ENCODE measurements around the gene SERPINB10.
"Not testable (repeated sequence)": the region's sequence is repeated elsewhere in the genome, so short reads cannot be mapped to it uniquely, and the experiment has no call there.

Gene SERPINB10

DNA sequence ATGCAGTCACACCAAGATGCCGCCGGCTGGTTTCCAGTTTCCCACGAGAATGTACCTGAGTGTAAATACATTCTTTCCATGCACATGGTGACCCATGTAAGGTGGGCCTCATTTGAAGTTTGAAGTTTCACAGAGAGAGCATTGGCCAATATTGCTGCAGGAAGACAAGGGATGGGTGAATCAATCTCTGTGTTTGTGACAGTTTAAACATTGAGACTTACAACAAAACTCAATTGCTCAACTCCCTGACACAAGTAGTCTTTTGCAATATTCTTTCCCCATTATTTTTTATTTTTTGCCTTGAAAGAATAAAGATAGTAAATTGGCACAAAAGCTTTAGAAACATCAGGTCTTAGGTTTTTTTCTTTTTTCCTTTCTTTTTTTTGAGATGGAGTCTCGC is 15.2 kb upstream of the SERPINB10 start:
- DNase-seq = no peak

DNA sequence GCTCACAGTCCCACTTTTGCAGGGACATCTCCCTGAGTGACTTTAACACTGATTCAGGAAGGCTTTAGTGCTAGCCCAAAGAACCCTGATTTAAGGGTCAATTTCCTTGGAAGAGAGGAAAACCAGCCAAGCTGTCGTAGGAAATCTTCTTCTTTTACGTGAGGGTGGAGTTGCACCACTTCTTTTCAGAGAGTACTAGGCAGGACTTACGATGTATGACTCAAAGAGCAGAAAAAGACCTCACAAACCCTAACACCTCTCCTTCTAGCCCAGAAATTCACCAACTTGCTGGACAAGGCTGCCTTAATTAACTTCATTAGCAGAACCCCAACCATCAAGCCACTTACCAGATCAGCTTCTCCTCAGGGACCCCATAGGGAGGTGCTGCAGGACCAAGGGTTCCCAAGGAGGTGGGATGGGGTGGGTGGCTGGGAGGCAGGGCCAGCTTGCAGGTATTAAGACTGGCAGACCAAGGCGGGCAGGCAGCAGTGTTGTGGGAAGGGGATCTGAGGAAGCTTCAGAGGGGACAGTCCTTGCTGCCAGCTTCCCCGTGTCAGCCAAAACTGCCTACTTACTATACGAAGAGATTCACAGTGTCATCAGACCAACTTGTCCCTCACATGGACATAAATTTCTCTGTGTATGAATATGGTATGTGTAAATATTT is 13.5 kb upstream of the SERPINB10 start:
- no peak for DNase-seq

DNA sequence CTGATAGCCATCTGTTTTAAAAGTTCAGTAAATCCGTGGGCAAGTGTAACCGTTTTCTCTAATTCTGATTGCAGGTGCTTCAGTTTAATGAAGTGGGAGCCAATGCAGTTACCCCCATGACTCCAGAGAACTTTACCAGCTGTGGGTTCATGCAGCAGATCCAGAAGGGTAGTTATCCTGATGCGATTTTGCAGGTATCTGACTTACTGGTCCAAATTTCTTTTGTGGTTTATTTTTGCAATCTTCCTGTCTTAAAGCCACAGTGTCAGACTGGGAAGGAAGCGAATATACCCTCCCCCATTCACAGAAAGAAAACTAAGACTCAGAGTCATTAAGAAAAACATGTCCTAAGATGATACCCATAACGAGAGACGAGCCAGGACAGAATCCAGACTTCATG is 12.6 kb upstream of the SERPINB10 start:
- DNase-seq = no peak

DNA sequence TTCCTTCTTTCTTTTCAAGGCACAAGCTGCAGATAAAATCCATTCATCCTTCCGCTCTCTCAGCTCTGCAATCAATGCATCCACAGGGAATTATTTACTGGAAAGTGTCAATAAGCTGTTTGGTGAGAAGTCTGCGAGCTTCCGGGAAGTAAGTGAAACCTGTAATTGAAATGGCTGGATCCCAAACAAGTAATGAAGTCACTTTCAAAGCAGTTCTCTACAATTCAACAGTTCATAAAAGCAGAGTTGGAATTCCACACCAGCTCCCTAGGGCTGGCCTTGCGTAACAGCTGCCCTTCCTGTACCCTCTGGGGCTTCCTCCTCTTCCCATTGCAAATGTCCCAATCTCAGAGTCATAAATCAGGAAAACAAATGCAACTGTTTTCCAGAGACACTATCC is 10.7 kb upstream of the SERPINB10 start:
- no peak for DNase-seq

DNA sequence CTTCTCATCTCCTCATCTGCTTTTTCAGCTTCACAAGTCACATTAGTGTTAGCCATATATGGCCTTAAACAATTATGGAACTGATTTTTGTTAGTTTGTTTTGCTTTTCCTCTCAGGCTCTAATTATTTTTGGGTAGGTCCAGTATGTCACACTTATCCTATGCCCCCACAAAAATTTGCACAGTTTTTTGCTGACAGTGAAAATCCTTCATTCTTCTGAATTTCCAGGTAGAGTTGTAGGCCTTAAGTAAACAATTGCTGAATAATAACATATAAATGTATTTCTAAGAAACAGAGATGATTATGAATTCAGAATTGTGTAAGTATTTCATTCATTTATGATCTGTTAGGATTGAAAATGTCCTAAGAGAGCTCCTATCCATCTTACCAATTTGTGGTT is 8.6 kb upstream of the SERPINB10 start:
- DNase-seq = no peak

DNA sequence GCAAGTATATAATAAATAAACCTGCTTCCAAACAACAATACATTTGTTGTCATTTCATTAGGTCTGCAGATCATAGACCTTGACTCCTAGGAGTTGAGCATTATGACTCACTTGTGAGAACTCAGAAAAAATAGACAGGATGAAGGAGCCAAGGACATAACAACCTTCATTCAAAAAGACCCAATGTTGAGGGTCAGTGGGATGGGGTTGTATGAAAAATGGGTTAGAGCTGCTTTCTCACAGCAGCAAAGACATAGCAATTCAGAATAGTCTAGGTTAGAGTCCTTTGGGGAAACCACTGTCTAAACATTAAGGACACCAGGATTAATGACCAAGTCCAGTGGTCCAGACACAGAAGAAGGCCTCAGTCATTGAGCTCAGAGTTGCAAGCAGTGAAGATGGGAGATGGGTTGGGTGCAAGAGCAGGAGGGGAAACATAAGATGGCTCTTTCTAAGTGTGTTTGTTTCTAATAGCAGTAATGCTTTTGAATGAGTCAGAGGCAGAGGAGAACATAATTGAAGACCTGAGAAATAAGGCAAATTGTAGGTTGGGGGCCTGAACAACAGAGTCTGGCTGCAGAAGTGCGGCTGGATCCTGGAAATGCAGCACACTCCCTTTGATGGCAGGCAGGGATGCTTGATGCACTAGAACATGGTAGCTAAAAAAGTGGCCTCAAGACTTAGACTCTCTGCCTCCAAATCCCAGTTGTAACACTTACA is 3.7 kb upstream of the SERPINB10 start:
- no peak for DNase-seq

DNA sequence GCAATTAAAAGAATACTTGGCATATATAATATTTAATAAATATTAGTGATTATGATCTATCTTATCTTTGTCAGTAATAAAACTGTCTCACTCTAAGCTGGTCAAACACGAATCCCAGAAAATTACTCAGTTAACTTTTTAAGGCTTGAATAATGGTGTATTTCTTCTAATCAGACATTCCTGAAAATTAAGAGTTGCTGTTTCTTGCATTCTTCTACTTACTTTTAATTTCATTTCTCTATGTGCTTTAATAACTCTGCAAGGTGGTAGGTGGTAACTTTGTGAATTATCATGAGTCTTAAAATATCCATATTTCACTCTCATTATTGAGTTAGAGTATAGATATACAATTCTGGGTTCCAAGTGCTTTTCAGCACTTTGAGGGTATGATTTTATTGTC is 3.1 kb upstream of the SERPINB10 start:
- no peak for DNase-seq

DNA sequence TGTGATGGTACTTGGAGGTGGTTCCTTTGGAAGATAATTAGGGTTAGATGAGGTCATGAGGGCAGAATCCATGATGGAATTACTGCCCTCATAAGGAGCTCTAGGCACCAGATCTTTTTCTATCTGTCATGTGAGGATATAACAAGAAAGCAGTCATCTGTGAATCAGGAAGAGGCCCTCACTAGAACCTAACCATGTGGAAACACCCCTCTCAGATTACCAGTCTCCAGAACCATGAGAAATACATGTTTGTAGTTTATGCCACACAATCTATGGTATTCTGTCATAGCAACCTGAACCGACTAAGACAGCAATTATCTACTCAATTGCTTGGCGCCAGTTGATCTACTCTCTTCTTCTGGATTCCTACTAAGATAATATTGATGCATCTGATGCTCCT is 2.4 kb upstream of the SERPINB10 start:
- DNase-seq = no peak

DNA sequence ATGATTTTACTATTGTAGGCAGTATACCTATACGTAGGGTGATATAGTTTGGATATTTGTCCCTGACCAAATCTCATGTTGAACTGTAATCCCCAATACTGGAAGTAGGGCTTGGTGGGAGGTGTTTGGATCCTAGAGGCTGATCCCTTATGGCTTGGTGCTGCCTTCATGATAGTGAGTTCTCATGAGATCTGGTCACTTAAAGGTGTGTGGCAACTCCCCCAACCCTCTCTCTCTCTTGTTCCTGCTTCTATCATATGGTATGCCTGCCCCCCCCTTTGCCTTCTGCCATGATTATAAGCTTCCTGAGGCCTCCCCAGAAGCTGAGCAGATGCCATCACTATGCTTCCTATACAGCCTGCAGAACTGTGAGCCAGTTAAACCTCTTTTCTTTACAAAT is 1.7 kb upstream of the SERPINB10 start:
- DNase-seq = no peak

DNA sequence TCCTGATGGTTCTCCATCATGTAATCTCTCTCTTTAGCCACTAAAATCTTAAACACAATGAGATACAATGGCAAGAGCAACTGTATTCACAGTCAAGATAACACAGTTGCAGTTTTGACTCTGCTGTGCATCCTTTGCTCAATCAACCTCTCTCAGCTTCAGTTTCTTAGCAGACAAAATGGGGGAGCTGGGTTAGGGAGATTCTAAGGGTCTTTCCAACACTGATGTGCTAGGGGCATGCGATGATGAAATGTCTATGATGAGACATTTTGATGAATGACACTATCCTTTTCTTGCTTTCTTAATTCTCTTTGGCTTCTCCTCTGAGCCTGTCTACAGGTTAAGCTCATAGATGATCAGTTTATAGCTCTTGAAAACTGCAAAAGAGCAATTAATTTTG is 1.1 kb downstream of the SERPINB10 start:
- no peak for DNase-seq

DNA sequence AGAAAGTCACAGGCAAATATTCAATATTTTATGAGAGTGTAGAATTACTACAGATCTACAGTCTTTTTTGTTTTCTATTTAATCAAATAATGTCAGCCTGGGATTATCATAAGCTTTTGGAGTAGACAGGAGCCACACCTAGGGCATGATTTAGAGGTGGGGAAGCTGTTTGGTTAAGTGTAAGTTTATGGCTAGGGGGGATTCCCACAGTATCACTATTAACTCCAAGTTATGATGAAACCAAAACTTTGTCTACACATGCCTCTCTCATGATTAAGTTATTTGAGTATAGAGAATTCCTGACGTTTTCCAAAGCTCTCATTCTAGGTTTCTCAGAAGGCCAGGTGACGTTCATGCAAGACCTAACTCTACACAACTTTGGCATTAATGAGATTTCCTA is 2.1 kb downstream of the SERPINB10 start:
- DNase-seq = no peak

DNA sequence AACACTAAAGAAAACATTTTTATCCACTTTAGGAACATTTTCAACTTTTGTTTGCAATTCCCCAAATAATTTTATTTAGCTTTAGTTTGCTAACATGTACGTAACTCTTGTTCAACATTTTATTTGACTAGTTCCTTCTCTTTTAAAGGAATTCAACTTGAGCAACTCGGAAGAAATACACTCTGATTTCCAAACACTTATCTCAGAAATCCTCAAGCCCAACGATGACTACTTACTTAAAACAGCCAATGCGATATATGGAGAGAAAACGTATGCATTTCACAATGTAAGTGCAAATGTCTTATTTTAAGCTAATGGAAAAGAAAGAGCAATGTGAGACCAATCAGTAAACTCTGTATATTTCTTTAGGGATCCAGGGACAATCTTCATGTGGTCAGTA is 10.1 kb downstream of the SERPINB10 start:
- DNase-seq = no peak

DNA sequence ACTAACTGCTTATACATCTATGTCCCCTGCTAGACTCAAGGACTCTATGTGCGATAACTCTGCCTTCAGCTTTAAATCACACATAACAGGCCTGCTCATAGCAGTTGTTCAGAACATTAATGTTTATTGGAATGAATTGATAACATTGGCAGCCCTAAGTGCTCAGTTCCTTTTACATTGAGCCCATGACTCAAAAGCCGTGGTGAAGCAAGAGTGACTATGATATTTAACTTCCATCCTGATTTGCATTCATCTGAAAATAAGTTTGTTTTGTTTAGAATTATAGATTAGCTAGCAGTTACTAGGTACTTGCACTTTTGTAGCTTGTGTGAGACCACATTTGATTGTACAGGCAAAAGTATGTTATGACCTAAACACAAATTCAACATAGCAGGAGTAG is 14.3 kb downstream of the SERPINB10 start:
- DNase-seq = no peak

DNA sequence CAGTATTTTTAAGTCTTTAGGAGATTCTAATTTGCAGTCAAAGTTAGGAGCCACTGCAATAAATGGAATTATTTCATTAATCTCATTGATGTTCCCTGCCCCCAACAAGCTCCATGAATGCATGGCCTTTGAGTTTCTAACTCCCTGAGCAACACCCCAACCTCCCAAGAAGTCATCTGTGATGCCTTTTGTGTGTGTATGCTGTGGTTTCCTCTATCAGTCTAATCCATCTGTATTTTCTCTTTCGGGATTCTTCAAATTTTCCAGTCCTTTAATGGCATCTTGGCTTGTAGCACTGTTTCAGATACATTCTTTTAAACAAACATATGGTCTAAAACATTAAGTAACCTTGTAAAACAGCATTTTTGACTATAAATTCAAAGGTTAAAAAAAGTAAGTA is 16.8 kb downstream of the SERPINB10 start:
- no peak for DNase-seq

DNA sequence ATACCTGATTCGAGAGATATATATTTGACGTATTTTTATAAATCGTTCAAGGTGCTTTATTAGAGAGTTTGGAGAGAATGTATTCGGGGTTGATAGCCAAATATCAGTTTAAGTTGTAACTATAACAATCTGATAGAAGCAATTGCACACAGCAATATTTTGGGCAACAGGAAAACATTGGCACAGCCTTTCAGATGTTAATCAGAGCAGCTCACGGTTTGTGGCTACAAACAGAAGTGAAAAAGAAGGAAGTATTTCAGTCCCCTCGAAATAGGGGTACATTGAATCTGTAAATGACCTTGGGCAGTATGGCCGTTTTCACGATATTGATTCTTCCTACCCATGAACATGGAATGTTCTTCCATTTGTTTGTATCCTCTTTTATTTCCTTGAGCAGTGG is 20.6 kb downstream of the SERPINB10 start:
- DNase-seq = no peak

DNA sequence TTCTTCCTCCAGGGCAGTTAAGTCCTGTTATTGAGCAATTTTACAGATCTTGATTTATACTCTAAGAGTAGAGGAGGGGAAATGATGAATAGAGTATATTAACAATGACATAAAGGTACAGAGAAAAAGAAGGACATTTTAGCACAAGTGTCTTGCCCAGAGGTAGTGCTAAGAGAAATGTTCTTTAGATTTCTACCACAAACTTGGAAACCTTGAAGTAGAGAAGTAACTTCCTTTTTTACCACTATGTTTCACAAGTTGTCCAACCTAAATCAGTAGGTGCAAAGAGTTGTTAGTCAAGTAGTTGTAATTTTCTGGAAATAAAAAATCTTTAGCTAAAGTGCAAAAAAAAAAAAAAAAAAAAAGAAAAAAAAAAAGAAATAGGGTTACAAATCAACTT is 21.6 kb downstream of the SERPINB10 start:
- DNase-seq = not testable (repeated sequence)

DNA sequence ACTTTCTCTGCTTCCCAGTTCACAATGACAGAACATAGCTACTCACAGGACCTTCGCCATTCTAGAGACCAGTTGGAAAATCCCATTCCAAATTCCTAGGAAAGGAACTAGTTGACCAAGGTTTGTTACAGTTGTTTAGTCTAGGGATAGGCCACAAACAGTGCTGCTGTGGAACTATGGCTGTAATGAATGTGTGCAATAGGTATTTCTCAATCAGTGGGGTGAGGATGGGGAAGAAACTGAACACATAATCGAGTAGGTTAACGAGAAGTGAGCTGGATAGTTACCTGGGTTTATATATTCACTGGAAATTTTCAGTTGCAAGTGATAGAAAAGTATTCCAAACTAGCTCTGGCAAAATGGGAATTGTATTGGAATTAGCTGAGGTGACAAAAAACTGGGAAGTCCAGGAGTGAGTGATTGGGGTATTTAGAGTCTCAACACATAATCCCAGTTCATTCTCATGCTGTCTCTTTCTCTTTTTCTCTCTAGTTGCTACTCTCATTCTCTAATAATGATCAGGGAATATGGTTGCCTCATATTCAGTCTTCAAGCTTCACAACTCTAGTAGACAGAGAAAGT is 23.1 kb downstream of the SERPINB10 start:
- DNase-seq = no peak

DNA sequence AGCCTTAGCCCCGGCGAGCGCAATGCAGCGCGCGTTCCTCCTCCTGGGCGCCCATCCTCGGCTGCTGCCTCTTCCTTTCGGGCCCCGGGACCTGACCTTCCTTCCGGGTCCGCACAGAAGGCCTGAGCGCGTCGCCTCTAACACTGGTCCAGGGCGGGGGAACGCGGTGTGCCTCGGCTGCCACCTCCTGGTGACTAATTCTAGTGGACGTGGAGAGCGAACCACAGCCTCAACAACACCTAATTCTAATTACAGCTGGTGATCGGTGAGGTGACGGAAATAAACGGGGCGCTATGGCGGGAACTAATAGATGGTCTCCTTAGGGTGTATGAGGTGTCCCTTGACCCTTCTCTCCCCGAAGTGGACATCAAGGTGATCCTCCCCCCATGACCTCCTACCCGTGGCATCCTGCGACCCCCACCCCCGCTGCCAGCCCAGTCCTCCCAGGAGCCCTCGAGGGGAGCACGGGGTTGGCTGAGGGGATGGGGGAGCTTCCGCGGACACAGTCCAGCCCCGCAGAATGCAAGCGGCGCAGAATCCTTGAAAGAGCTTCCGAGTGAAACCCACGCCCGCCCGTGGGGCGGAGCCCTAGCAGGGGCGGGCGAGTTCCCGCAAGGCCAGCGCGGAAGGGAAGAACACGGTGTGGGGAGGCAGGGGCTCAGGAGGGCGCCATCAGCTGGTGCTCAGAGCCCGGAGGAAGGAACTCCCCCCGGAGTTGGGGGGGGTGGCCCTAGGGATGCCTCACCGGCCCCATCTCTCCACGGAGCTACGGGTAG is 28.6 kb downstream of the SERPINB10 start:
- DNase-seq = peak; percentile 41

DNA sequence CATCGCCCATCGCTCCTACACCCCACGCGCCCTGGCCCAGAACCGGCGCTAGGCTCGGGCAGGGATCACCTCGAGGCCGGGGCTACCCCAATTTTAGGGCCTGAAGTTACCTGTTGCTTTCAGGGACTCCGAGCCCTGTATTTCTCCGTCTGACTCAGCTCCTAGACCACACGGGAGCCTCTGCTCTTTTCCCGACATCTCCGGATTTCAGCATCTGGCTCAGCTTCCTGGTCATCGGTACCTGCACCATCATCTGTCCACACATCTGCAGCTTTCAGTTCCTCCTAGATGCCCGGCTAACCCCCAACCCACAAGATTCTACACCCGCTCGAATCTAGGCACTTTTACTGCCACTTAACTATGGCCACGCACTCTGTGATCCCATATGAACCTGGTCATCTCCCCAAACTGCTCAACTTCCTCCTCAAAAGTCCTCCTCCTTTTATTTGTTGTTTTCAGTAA is 29.2 kb downstream of the SERPINB10 start:
- no peak for DNase-seq

DNA sequence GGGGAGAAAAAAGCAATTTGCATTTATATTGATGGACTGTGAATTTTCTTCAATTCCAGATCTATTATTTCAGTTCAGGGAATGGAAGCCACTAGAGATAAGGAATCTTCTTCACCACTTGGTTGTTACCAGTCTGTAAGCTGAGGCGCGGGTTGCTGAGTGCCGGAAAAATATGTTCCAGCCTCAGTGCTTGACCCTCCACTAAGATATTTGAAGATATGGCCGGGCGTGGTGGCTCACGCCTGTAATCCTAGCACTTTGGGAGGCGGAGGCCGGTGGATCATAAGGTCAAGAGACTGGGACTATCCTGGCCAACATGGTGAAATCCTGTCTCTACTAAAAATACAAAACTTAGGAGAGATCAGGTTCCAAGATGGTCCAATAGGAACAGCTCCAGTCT is 32.2 kb downstream of the SERPINB10 start:
- DNase-seq = no peak

DNA sequence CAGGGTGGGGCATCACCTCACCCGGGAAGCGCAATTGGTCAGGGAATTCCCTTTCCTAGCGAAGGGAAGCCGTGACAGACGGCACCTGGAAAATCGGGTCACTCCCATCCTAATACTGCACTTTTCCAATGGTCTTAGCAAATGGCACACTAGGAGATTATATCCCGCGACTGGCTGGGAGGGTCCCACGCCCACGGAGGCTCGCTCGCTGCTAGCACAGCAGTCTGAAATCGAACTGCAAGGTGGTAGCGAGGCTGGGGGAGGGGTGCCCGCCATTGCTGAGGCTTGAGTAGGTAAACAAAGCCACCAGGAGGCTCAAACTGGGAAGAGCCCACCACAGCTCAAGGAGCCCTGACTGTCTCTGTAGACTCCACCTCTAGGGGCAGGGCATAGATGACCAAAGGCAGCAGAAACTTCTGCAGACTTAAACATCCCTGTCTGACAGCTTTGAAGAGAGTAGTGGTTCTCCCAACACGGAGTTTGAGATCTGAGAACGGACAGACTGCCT is 32.8 kb downstream of the SERPINB10 start:
- DNase-seq = not testable (repeated sequence)

DNA sequence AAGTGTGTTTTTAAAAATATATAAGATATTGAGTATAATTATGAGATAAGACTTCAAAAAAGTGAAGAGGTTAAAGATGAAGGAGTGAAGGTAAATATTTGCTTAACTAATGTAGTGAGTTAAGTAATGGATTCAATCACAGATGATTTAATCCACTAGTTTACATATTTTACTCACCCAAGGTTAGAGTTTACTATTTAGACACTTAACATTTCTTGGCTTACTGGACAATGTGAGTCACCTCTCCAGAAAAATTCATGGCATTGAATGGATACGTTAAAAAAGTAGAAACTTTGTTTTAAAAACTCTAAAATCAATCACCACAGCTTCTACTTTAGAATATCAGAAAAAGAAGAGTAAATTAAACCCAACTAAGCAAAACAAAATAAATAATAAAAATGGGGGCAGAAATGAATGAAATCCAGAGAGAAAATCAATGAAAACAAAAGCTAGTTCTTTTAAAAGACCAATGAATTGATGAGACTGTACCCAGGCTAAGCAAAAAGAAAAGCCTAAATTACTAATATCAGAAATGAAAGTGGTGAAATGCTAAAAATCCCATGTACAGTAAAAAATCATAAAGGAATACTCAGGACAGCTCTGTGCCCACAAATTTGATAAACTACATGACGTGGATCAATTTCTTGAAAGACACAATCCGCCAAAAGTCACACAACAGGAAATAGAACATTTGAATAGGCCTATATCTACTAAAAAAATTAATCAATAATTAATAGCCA is 39.5 kb downstream of the SERPINB10 start:
- DNase-seq = no peak
